ENCODE data around the gene DECR2. TPM values are rescaled to one million over a fixed set of nuclear protein-coding genes. Genes with fewer than 3 reads are reported as not detected.

The DECR2 gene
- total and polyA plus RNA-seq, 4 donors: 42.2 to 210 (median 126) TPM

DNA sequence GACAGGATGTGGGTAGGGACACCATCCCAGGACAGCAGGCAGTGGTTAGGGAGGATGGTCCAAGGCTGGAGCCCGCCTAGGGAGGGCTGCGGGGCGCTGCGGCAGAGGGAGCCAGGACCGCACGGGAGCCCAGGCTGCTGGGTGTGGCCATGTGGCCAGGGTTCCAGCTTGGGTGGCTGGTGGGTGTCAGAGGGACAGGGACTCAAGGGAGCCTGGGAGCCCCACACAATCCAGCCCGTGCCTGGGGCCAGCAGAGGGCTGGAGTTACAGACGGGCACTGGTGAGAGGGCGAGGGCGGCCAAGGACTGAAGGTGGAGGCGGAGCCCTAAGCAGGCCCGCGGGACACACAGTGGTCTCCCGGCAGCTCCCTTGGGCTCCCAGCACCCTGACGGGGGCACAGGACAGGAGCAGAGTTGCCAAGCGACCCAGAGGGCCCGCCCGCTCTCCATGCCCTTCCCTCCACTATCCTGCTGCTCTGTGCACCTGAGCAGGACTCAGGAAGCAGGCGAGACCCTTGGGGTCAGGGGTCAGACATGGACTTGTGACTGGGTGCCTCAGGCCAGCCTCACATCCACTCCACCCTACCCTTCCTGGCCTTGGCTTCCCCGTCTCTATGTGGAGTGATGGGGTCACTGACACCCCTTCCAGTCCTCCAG is 38.4 kb upstream of the DECR2 start:
- no peak overlapping the region for H3K9ac ChIP-seq (ENCODE audit: low read depth in 1 of 2, low read length in 2 of 2)
- TF ChIP-seq SP1 (IDR thresholded peaks at IDR 0.05) (no peak), EGR1 (IDR thresholded peaks at IDR 0.05; ENCODE audit: low read depth in 2 of 2) (no peak), HNF4A (conservative IDR thresholded peaks at IDR 0.05) (no peak), YY1 (IDR thresholded peaks at IDR 0.05) (no peak), HNF4G (IDR thresholded peaks at IDR 0.05) (no peak), JUND (IDR thresholded peaks at IDR 0.05) (no peak), NR2F2 (IDR thresholded peaks at IDR 0.05) (no peak), FOXA1 (IDR thresholded peaks at IDR 0.05) (no peak), RXRA (IDR thresholded peaks at IDR 0.05) (no peak), RAD21 (IDR thresholded peaks at IDR 0.05) (no peak), GABPA (IDR thresholded peaks at IDR 0.05 in 1 of 2, conservative IDR thresholded peaks at IDR 0.05 in 1 of 2) (no peak), MAX (IDR thresholded peaks at IDR 0.05) (no peak), TAF1 (conservative IDR thresholded peaks at IDR 0.05) (no peak)
- TF ChIP-seq, protein P1, sequence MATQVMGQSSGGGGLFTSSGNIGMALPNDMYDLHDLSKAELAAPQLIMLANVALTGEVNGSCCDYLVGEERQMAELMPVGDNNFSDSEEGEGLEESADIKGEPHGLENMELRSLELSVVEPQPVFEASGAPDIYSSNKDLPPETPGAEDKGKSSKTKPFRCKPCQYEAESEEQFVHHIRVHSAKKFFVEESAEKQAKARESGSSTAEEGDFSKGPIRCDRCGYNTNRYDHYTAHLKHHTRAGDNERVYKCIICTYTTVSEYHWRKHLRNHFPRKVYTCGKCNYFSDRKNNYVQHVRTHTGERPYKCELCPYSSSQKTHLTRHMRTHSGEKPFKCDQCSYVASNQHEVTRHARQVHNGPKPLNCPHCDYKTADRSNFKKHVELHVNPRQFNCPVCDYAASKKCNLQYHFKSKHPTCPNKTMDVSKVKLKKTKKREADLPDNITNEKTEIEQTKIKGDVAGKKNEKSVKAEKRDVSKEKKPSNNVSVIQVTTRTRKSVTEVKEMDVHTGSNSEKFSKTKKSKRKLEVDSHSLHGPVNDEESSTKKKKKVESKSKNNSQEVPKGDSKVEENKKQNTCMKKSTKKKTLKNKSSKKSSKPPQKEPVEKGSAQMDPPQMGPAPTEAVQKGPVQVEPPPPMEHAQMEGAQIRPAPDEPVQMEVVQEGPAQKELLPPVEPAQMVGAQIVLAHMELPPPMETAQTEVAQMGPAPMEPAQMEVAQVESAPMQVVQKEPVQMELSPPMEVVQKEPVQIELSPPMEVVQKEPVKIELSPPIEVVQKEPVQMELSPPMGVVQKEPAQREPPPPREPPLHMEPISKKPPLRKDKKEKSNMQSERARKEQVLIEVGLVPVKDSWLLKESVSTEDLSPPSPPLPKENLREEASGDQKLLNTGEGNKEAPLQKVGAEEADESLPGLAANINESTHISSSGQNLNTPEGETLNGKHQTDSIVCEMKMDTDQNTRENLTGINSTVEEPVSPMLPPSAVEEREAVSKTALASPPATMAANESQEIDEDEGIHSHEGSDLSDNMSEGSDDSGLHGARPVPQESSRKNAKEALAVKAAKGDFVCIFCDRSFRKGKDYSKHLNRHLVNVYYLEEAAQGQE (IDR thresholded peaks at IDR 0.05): no peak
- TF ChIP-seq, protein P2, sequence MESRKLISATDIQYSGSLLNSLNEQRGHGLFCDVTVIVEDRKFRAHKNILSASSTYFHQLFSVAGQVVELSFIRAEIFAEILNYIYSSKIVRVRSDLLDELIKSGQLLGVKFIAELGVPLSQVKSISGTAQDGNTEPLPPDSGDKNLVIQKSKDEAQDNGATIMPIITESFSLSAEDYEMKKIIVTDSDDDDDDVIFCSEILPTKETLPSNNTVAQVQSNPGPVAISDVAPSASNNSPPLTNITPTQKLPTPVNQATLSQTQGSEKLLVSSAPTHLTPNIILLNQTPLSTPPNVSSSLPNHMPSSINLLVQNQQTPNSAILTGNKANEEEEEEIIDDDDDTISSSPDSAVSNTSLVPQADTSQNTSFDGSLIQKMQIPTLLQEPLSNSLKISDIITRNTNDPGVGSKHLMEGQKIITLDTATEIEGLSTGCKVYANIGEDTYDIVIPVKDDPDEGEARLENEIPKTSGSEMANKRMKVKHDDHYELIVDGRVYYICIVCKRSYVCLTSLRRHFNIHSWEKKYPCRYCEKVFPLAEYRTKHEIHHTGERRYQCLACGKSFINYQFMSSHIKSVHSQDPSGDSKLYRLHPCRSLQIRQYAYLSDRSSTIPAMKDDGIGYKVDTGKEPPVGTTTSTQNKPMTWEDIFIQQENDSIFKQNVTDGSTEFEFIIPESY (IDR thresholded peaks at IDR 0.05): no peak
- TF ChIP-seq, protein P3, sequence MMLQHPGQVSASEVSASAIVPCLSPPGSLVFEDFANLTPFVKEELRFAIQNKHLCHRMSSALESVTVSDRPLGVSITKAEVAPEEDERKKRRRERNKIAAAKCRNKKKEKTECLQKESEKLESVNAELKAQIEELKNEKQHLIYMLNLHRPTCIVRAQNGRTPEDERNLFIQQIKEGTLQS (IDR thresholded peaks at IDR 0.05): no peak
- no peaks in the 10 kb centered on the region for H3K27me3 ChIP-seq (ENCODE audit: control insufficient read depth in 4 of 4, insufficient read depth in 4 of 4, low read length in 3 of 4)
- no peak overlapping the region for H3K27ac ChIP-seq (ENCODE audit: low read depth in 1 of 2, low read length in 2 of 2)
- H3K4me3 ChIP-seq (ENCODE audit: low read depth in 1 of 3, low read length in 3 of 3): no peak overlapping the region
- 53% methylated on average over 20 of the region's 20 CpGs for WGBS
- peaks cover 0 to 9% (median 4%) of the 10 kb centered on the region in 4 donors for H3K36me3 ChIP-seq (ENCODE audit: control insufficient read depth in 4 of 4, insufficient read depth in 3 of 4, low read depth in 1 of 4, low read length in 3 of 4)
- H3K9me3 ChIP-seq (ENCODE audit: control insufficient read depth in 4 of 4, low read length in 3 of 4): no peaks in the 10 kb centered on the region
- peaks cover 0 to 3% (median 2%) of the 10 kb centered on the region in 4 donors for H3K4me1 ChIP-seq (ENCODE audit: control insufficient read depth in 4 of 4, insufficient read depth in 4 of 4, low read length in 3 of 4)
- DNase-seq (ENCODE audit: low spot score): no peak

DNA sequence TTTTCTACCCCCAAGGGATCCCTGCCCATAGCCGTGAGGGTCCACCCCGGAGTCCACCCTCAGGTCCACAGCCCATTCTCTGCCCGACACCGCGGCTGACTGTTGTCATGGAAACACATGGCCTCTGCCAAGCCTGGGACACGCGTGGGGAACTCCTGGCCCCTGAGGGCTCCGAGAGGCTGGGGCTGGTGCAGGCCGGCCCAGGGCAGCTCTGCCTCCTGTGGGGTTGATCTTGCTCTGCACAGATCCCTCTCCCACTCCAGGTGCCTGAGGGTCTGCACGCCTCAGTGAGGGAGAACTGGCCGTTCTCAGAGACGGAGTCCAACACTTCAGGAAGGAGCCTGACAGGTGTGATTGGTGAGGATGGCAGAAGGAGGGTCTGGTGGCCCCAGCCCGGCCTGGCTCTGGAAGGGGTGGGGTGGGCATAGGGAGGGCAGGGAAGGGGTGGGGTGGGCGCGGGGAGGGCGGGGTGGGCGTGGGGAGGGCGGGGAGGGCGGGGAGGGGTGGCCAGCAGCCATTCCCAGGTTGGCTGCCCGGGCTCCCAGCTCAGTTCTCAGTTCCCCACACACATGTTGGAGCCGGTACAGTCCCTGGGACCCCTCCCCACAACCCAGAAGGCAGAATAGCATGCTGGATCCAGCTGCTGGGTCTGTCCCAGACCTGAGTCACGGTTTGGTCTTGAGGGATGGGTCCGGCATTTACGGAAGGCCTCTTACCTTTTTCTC is 37.8 kb upstream of the DECR2 start:
- Histone ChIP-seq H3K27me3 (ENCODE audit: control insufficient read depth in 4 of 4, insufficient read depth in 4 of 4, low read length in 3 of 4) (no peaks in the 10 kb centered on the region), H3K27ac (ENCODE audit: low read depth in 1 of 2, low read length in 2 of 2) (no peak overlapping the region), H3K4me3 (ENCODE audit: low read depth in 1 of 3, low read length in 3 of 3) (no peak overlapping the region), H3K9ac (ENCODE audit: low read depth in 1 of 2, low read length in 2 of 2) (no peak overlapping the region), H3K4me1 (ENCODE audit: control insufficient read depth in 4 of 4, insufficient read depth in 4 of 4, low read length in 3 of 4) (peaks cover 0 to 3% (median 2%) of the 10 kb centered on the region in 4 donors), H3K36me3 (ENCODE audit: control insufficient read depth in 4 of 4, insufficient read depth in 3 of 4, low read depth in 1 of 4, low read length in 3 of 4) (peaks cover 0 to 14% (median 4%) of the 10 kb centered on the region in 4 donors), H3K9me3 (ENCODE audit: control insufficient read depth in 4 of 4, low read length in 3 of 4) (no peaks in the 10 kb centered on the region)
- 41% methylated on average over 24 of the region's 24 CpGs for WGBS
- no peak for DNase-seq (ENCODE audit: low spot score)
- TF ChIP-seq NR2F2 (IDR thresholded peaks at IDR 0.05): no peak
- TF ChIP-seq FOXA2 (IDR thresholded peaks at IDR 0.05): no peak
- no peak for TF ChIP-seq HNF4G (IDR thresholded peaks at IDR 0.05)
- no peak for TF ChIP-seq SP1 (IDR thresholded peaks at IDR 0.05)
- no peak for TF ChIP-seq TAF1 (conservative IDR thresholded peaks at IDR 0.05)
- TF ChIP-seq HNF4A (conservative IDR thresholded peaks at IDR 0.05): no peak
- TF ChIP-seq CTCF (IDR thresholded peaks at IDR 0.05; ENCODE audit: low read depth, low read length, missing input control): no peak
- TF ChIP-seq RAD21 (IDR thresholded peaks at IDR 0.05): no peak
- TF ChIP-seq JUND (IDR thresholded peaks at IDR 0.05): no peak
- no peak for TF ChIP-seq RXRA (IDR thresholded peaks at IDR 0.05)
- TF ChIP-seq, protein P3 (IDR thresholded peaks at IDR 0.05): no peak
- TF ChIP-seq, protein P1 (IDR thresholded peaks at IDR 0.05): no peak
- no peak for TF ChIP-seq FOXA1 (IDR thresholded peaks at IDR 0.05)

All from liver (tissue), 9 donors.